K562 (cell line): ENCODE results near the gene RUNX3. TPM values are rescaled to one million over a fixed set of nuclear protein-coding genes. Genes with fewer than 3 reads are reported as not detected.

ENCODE experiments used
- ATAC-seq: fragments of 200-7000 bp; cut with Tn5 transposase; 3 replicates; pipeline ENCODE4 v1.9.1; 2020; ENCODE audit warnings: moderate library complexity
- BruUV-seq: library from RNA; stranded (reverse); fragments of 400-500 nt; replicated peaks from 2 replicates; lab custom pipeline; 2021; lab: Mats Ljungman, UMichigan
- CTCF ChIA-PET: fragments of 300-600 bp; formaldehyde crosslinking; extraction: SDS; loops from one replicate; lab custom pipeline; 2021; ENCODE audit warnings: low intra/inter-chr PET ratio; lab: Yijun Ruan, JAX
- POLR2A ChIA-PET: fragments of 300-600, 350-650 bp; sonication (Branson Sonifier 250); formaldehyde crosslinking; extraction: SDS; loops from one replicate; lab custom pipeline; 2021; ENCODE audit warnings: antibody characterized with exemption, inconsistent platforms; lab: Yijun Ruan, JAX
- DNase-seq, 4 experiments: peaks; one replicate each; pipeline versions ENCODE4 v3.0.0 to v3.0.0-alpha.2; 2011 to 2018; ENCODE audit warnings: low spot score in 3 of 4, mixed read lengths in 3 of 4; ENCODE audit errors: extremely low read depth in 1 of 4
- FAIRE-seq: peaks from 2 replicates; lab custom pipeline; 2011; peaks lifted over from hg19 to GRCh38; lab: Jason Lieb, UNC
- H2AFZ ChIP-seq: 2 replicates; pipeline ENCODE4 v1.6.0; 2011; ENCODE audit warnings: low read depth, low read length, control low read depth, inconsistent platforms
- H3K27ac ChIP-seq: fragments of 200-600 bp; 3 replicates; pipeline ENCODE4 v1.8.0; 2011; ENCODE audit warnings: low read depth, mild to moderate bottlenecking, control low read depth, inconsistent platforms, low read length, moderate library complexity, mixed read lengths; ENCODE audit errors: extremely low read depth
- H3K27me3 ChIP-seq, 2 experiments: fragments of 300-600 bp in 1 of 2; 2 replicates in 1 of 2; 3 replicates in 1 of 2; pipeline versions ENCODE4 v1.6.0 to v1.8.0; 2011; ENCODE audit warnings: inconsistent platforms in 2 of 2, low read length in 2 of 2, mild to moderate bottlenecking in 1 of 2, mixed read lengths in 1 of 2, moderate library complexity in 1 of 2; ENCODE audit not compliant: control insufficient read depth in 2 of 2, insufficient read depth in 2 of 2
- H3K36me3 ChIP-seq: fragments of 300-600 bp; 3 replicates; pipeline ENCODE4 v1.8.0; 2011; ENCODE audit warnings: mild to moderate bottlenecking, low read length, inconsistent platforms; ENCODE audit not compliant: control insufficient read depth, insufficient read depth
- H3K4me1 ChIP-seq, 2 experiments: fragments of 200-600 bp in 1 of 2; replicated peaks in 1 of 2; 2 replicates in 1 of 2; 3 replicates in 1 of 2; pipeline versions ENCODE4 v1.5.1 to v1.8.0; 2011; ENCODE audit warnings: inconsistent platforms in 2 of 2, low read length in 2 of 2, mild to moderate bottlenecking in 1 of 2, mixed read lengths in 1 of 2, moderate library complexity in 1 of 2; ENCODE audit not compliant: control insufficient read depth in 2 of 2, insufficient read depth in 2 of 2
- H3K4me2 ChIP-seq: 2 replicates; pipeline ENCODE4 v1.6.1; 2011; ENCODE audit warnings: low read length, control low read depth, inconsistent platforms, mixed read lengths; ENCODE audit not compliant: insufficient read depth
- H3K4me3 ChIP-seq: fragments of 200-600 bp; sonication (generic), shearing (Covaris generic); 2 replicates; pipeline ENCODE4 v1.5.1; 2016; ENCODE audit warnings: control low read depth, inconsistent platforms
- H3K79me2 ChIP-seq: fragments of 200-600 bp; 3 replicates; pipeline ENCODE4 v1.8.0; 2011; ENCODE audit warnings: low read length, inconsistent platforms; ENCODE audit not compliant: control insufficient read depth, insufficient read depth
- H3K9ac ChIP-seq, 2 experiments: 2 replicates each; pipeline versions ENCODE4 v1.6.0 to v1.6.1; 2011; ENCODE audit warnings: low read depth in 2 of 2, low read length in 2 of 2, control low read depth in 1 of 2, inconsistent platforms in 1 of 2, mild to moderate bottlenecking in 1 of 2, mixed read lengths in 1 of 2; ENCODE audit not compliant: insufficient read depth in 1 of 2
- H3K9me1 ChIP-seq: one replicate; pipeline ENCODE4 v1.6.0; 2011; ENCODE audit warnings: inconsistent platforms, mild to moderate bottlenecking, low read length, moderate library complexity; ENCODE audit not compliant: control insufficient read depth, insufficient read depth
- H3K9me3 ChIP-seq: replicated peaks from 2 replicates; pipeline ENCODE4 v1.5.1; 2011; ENCODE audit warnings: low read depth, low read length, inconsistent platforms; ENCODE audit not compliant: control insufficient read depth, insufficient read depth
- H4K20me1 ChIP-seq: replicated peaks from 2 replicates; pipeline ENCODE4 v1.6.1; 2011; ENCODE audit warnings: low read length, inconsistent platforms, mixed read lengths; ENCODE audit not compliant: control insufficient read depth, insufficient read depth
- ASH1L ChIP-seq: fragments of 450-650 bp; IDR thresholded peaks from 2 replicates; pipeline ENCODE4 v1.6.1; 2018; ENCODE audit warnings: borderline replicate concordance, mild to moderate bottlenecking, low read depth; ENCODE audit not compliant: partially characterized antibody
- ID3 ChIP-seq, 2 experiments: fragments of 250-450 bp in 1 of 2; fragments of 450-650 bp in 1 of 2; sonication (Bioruptor Pico) in 1 of 2; IDR thresholded peaks; 2 replicates each; pipeline versions ENCODE4 v1.6.1 to v1.8.0; 2016 to 2021; ENCODE audit warnings: mild to moderate bottlenecking in 2 of 2, moderate library complexity in 2 of 2, missing compliant biosample characterization in 1 of 2, missing genetic modification characterization in 1 of 2
- TCF7 ChIP-seq: sonication (generic); IDR thresholded peaks from 2 replicates; pipeline ENCODE4 v1.6.1; 2016; ENCODE audit warnings: antibody characterized with exemption, borderline replicate concordance
- TRIM24 ChIP-seq, 2 experiments: fragments of 450-650 bp; IDR thresholded peaks; 2 replicates each; pipeline ENCODE4 v1.6.1; 2016
- WGBS: fragments of 100-300 bp; shearing (Covaris generic); methylation state at CpG from one replicate; pipeline ENCODE4 v1.1.6; 2016; ENCODE audit warnings: low coverage, mixed read lengths; ENCODE audit not compliant: insufficient coverage; ENCODE audit errors: missing lambda C conversion rate; 5-methylcytosine and 5-hydroxymethylcytosine counted together
- in situ Hi-C: fragments of 300-500 bp; cut with MboI; formaldehyde crosslinking; loops from 4 replicates; pipeline ENCODE4 v1.15.0; 2018; ENCODE audit warnings: inconsistent platforms, mixed read lengths
- intact Hi-C: fragments of 100-400 bp; cut with micrococcal nuclease; formaldehyde crosslinking; loops from 2 replicates; pipeline ENCODE4 v1.14.2; 2022
- polyA plus RNA-seq, 8 experiments: library from polyadenylated mRNA; depleted of rRNA in 4 of 8; stranded (reverse) in 5 of 8; unstranded in 3 of 8; fragments of >200 nt; fragmentation: Nextera tagmentation in 2 of 8; fragmentation: Illumina TruSeq in 1 of 8; extraction: Ambion mirVana in 2 of 8; extraction: Trizol in 1 of 8; gene quantifications; 2 replicates each; pipeline versions ENCODE4 v1.2.1 to v1.2.3, GENCODE V29; 2011 to 2014; ENCODE audit warnings: inconsistent platforms in 1 of 8, missing spikeins in 1 of 8
- total RNA-seq, 7 experiments: library from RNA; depleted of rRNA in 6 of 7; stranded (reverse); fragments of >200 nt in 6 of 7; fragmentation: Illumina TruSeq in 2 of 7; extraction: Trizol in 2 of 7; gene quantifications; 2 replicates each; pipeline versions ENCODE4 v1.2.1 to v1.2.3, GENCODE V29; 2011 to 2021; ENCODE audit warnings: low replicate concordance in 1 of 7

RUNX3 gene
- total and polyA plus RNA-seq, 9 of the 15 experiments (the other 6 are each of a cell fraction or from before 2014, with no cell fraction given), result 0.01 to 0.64 (median 0.09) TPM

DNA sequence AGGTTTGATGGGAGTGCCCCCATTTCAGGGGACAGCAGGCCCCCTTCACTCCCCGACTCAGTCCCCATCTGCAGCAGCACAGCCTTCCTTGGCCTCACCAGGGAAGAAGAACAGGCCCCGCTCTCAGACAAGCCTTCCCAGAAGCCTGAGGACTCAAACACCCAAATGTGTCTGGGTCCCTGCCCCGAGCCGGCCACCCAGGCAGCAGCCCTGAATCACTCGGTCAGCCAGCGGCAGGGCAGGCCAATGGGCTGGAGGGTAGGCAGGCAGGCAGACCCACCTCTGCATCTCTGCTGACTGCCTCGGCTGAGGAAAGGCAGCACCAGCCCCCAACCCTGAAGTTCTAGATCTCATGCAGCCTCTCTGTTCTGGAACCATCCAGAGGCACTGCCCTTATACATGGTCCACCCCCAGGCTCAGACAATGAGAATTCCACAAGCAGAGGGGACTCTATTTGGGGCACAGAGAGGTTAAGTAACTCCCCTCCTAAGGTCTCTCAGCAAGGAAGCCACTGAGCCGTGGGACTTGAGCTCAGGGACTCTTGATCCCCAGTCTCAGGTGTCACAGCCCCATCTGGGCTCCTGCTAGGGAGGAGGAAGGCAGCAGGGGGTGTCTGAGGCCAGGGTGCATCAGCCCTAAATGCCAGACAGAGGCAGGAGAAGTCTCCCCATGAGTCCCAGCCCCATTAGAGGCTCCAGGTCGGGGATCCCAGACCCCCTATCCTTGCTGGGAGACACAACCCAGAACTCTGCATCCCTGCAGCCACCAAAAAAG, 33.2 kb upstream of the RUNX3 start:
- CTCF ChIA-PET, result no interaction called here
- no peak overlapping the region for H3K9ac ChIP-seq
- ATAC-seq, result no peak
- H3K27ac ChIP-seq, result no peak overlapping the region
- no peaks in the 10 kb centered on the region for H3K9me3 ChIP-seq
- no peak for TF ChIP-seq ID3 (CRISPR knock-in tag; IDR thresholded peaks at IDR 0.05)
- TF ChIP-seq ID3 (tag; IDR thresholded peaks at IDR 0.05), result no peak
- no peak for TF ChIP-seq TRIM24 (IDR thresholded peaks at IDR 0.05)
- TF ChIP-seq TCF7, result no peak
- no peak for TF ChIP-seq ASH1L
- TF ChIP-seq, all 486 proteins: peak for 0
- Histone ChIP-seq H4K20me1 (no peaks in the 10 kb centered on the region), H3K27me3 (peaks cover 20 to 48% of the 10 kb centered on the region in 2 experiments), H3K4me3 (no peak overlapping the region), H3K4me2 (no peak overlapping the region), H2AFZ (no peak overlapping the region), H3K79me2 (no peaks in the 10 kb centered on the region), H3K9me1 (no peaks in the 10 kb centered on the region), H3K36me3 (no peaks in the 10 kb centered on the region), H3K4me1 (peaks cover 0 to 24% of the 10 kb centered on the region in 2 experiments; a peak in 3 of 5 replicates)
- DNase-seq (peak in 1 of 4 experiments; percentile 13), FAIRE-seq (no peak)
- intact Hi-C loops (no loop called here), in situ Hi-C loops (no loop called here)
- POLR2A ChIA-PET, result interaction anchor here (0.6 to 1.1 kb wide), 5 partner anchors 18 to 712 kb away, joined by 3 to 5 read pairs (median 3); no protein-coding TSS in a partner anchor
- BruUV-seq, result no TSS peak
- WGBS, result 14% methylated on average over 9 of the region's 9 CpGs
